T follicular helper cell (primary cell): Measurements from ENCODE around the gene RNF166.

Experiments used
- DNase-seq: peaks from one replicate; pipeline ENCODE4 v3.0.0-alpha.2; 2020; ENCODE audit warnings: low read depth

Gene RNF166

GRCh38 chr16:88706965-88707826, 988 bp upstream of the RNF166 start:
- no peak for DNase-seq

DNA sequence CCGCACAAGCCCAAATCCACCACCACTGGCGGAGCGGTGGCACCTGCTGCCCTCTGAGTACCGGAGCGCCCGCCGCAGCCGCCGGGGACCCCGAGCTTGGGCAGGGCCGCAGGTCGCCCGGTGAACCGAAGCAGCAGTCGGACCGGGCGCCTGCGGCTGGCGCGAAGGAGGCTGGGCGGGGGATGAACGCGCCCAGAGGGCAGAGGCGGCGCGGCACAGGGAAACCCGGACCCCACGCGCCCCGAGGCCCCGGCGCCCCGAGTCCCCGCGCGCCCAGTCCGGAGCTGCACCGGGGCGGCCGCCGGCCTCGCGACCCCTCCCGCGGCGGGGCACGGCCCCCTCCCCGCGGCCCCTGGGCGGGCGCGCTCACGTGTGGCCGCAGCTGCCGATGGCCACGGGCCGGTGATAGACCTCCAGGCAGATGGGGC, 393 bp downstream of the RNF166 start:
- no peak for DNase-seq

- DNase-seq, result peak; percentile 42
These were observed 1.0 kb downstream of the RNF166 start for GRCh38 chr16:88705076-88705684.

DNA sequence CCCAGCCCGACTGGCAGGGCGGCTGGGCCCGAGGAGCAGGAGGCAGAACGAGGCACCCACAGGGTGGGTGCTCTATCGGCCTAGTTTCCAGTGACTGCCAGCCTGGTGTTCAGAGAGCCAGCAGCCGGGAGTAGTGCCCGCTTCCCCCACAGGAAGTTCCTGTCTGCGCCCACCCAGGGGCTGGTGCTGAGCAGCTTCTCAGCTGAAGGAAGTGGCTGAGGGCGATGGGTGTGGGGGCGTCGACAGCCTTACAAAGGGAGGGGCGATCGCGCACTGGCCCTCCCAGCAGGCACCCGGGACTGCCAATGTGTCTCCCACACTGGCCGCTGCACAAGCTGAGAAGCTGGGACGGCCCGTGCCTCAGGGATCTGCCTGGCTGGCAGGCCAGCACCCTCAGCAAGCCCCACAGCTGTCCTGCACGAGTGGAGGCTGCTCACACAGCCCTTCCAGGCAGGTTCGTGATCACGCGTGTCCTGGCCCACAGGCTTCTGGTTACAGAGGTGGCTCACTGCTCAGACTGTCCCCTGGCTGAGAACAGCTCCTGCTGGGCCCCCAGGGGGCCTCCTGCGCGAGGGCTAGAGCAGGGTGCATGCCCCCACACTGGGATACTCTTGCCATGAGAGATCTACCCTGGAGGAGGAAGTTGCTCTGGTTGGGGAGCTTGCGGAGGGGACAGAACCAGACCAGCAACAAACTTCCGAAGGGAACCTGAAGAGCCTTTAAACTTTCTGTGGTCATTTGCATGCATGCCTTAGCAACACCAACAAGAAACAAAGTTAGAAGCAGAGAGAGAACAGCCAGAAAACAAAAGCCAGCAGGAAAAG, 2.5 kb downstream of the RNF166 start:
- peak; percentile 42 for DNase-seq

GRCh38 chr16:88702371-88703210, 3.6 kb downstream of the RNF166 start:
- no peak for DNase-seq

GRCh38 chr16:88701581-88702370, 4.4 kb downstream of the RNF166 start:
- DNase-seq, result no peak

DNA sequence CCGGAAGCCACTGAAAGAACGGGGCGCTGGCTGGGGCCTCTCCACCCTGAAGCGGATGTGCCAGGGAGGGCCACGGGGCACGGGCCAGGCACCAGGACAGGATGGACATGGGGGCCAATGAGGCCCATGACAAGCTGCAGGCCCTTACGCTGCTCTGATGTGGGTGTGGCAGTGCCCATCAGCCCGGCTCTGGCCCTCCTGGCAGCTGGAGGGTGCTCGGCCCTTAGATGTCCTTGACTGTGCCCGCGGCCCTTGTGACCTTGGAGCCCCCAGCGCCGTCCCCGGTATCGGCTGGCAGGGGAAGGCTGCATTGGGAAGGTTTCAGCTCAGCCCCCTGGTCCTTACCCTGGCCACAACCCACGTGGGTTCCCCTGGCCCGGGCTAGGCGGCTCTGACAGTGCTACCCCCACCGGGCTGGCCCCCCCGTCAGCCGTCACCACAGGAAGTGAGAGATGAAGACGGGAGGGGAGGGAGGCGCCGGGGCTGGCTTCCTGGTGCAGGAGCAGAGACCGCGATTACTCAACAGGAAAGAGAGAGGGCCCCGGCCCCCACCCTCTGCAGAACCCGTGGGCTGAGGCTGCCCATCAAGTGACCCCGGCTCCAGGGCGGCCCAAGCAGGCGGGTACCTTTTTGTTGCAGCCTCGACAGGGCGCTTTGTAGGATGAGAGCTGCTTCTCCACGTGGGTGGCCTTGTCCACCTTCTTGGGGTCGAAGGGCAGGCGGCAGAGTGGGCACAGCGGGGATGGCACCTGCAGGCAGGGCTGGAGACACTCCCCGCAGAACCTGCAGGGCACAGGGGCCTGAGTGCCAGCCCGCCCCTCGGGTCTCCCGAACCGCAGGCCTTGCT, 5.3 kb downstream of the RNF166 start:
- peak; percentile 95 for DNase-seq

- DNase-seq, result no peak
These were observed 5.9 kb downstream of the RNF166 start for GRCh38 chr16:88700322-88700635.

- no peak for DNase-seq
These were observed 7.0 kb downstream of the RNF166 start for GRCh38 chr16:88699180-88699579.

DNA sequence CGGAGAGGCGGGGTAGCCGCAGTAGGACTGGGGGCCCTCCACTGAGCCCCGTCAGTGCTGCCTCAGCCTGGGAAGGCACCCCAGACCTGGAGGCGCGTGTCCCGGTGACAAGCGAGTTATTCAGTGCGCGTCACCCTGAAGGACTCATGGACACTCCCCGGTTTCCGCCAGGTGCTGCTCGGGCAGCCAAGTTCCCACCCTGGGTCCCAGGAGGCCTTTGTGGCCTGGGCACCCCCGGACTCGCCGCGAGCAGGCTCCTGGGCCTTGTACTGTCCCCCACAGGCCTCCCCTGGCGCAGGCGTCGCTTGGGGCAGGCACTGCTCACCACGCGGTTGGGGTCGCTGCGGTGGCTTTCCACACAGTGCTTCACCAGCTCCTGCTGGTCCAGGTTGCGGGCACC, 7.6 kb downstream of the RNF166 start:
- DNase-seq, result no peak

DNA sequence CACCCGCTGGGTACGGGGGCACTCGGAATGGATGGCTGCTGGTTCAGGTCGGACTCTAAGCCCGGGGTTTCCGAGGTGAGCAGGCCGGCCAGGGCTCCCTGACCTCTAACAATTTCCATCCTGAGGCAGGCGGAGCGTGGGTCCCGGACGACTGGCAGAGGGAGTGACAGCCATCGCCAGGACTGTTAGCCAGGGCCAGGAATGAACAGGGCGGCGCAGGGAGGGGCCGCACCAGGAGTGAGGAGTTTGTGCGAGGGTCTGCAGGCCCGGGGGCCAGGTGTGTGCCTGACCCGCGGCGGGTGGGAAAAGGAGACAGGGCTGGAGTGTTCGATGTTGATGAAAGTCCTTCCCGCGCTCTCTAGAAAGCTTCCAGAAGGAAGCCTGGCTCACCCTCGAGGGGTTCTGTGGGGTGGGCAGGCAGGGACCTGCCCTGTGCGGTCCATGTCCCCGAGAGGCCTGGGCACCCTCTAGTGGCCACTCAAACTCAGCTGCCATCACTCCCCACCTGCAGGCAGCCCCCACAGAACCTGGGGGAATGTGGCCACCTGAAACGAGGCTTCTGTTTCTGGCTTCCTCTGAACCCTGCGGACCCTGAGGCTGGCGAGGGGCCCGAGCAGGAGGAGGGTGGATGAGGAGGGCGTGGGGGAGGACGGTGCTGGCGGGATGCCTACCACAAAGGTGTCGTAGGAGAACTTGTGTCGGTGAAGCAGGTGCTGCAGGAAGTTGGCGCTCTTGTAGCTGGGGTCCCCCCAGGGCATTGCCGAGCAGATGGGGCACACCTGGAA, 8.2 kb downstream of the RNF166 start:
- no peak for DNase-seq

DNA sequence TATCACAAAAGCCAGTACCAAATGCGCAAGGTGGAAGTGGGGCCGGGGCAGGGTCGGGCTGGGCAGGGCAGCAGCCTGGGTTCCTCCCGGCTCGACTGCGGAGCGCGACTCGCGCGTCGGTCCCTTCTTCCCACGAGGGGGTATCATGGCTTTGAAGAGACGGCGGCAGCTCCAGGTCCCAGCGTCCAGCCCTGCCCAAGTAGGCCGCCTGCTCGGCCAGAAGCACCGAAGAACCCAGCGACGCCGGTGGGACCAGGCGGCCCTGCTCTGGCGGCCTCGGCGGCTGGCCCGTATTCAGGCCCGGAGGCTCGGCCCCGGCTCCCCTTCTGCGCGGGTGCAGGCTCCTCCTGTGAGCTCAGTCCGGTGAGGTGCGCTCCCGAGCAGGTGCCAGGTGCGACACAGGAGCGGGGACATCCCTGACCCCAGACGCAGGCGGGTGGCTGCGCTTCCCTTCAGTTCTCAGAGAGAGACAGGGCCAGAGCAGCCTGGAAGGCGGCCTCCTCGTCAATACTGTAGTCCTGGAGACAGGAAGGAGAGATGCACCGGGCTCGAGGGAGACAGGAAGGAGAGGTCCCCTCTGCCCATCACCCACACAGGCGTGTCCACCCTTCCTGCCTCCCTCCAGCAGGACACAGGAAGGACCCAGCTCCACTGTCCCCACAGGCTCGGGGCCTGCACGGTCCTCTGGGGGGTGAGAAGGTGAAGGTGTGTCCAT, 8.9 kb downstream of the RNF166 start:
- DNase-seq, result no peak

- DNase-seq, result no peak
These were observed 9.8 kb downstream of the RNF166 start for GRCh38 chr16:88696441-88696840.

DNA sequence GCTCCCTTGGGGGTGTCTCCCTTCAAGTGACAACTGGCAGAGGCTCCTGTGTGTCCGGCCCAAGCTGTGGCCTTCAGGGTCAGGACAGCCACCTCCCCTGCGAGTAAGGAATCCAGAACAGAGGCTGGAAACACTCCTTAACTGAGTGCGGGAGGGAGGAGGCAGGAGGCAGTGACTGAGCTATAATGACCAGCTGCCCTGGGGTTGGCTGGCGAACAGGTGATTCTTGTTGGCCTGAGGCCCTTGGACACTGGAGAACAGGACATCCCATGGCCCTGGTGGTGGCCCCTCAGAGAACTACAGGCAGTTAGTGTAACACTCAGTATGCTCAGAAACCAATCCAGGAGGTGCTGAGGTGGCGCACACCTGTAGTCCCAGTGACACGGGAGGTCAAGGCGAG, 10.5 kb downstream of the RNF166 start:
- DNase-seq, result no peak

GRCh38 chr16:88695218-88695617, 11.0 kb downstream of the RNF166 start:
- DNase-seq, result no peak

GRCh38 chr16:88694221-88695087, 11.8 kb downstream of the RNF166 start:
- no peak for DNase-seq

DNA sequence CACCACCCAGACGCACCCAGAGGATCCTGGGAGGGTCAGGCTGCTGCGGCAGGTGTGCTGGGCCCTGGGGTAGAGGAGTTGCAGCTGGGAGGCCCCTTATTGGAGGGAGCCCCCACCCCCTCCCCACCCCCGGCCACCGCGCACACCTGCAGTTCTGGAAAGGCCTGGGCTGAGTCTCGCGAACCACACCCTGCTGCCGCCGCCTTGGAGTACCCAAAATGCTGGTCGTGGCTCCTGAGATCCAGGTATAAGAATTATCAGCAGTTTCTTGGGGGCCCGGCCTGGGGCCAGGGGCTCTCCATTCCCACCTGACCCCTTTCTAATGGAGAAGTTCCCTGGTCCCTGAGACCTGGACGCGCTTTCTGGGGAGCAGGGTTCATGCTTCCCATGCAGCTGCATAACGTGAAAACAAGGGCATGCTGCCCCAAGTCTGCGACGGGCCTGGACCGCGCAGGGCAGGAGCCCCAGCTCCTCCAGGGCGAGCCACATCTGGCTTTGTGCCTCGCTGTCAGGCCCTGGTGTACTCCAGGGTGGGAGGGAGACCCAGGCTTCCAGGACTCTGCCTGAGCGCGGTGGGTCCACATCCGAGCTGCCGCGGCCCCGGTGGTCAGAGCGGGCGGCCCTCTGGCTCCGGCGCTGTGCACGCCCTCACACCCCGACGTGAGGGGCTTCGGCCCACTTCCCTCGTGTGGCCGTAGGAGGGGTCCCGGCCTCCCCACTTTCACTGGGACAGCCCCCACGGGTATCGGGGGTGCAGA, 12.6 kb downstream of the RNF166 start:
- no peak for DNase-seq
